Measurements from ENCODE around the gene SH3RF3. TPM values are rescaled to one million over a fixed set of nuclear protein-coding genes. Genes with fewer than 3 reads are reported as not detected.
"Not testable (repeated sequence)": the region's sequence is repeated elsewhere in the genome, so short reads cannot be mapped to it uniquely, and the experiment has no call there.

Gene SH3RF3
- total RNA-seq, 2 donors from 2014 or later: 37.4 to 61.7 TPM

- H3K27me3 ChIP-seq (replicated peaks; ENCODE audit: insufficient read depth): no peaks in the 10 kb centered on the region
- TF ChIP-seq CTCF (IDR thresholded peaks at IDR 0.05): no peak
These were observed 11.2 kb upstream of the SH3RF3 start for GRCh38 chr2:109117780-109118179.

GRCh38 chr2:109118321-109118720 is 10.7 kb upstream of the SH3RF3 start:
- no peak for DNase-seq (ENCODE audit: low spot score)

More at GRCh38 chr2:109117780-109118179, 11.2 kb upstream of the SH3RF3 start:
- Histone ChIP-seq H3K4me1 (ENCODE audit: control insufficient read depth in 1 of 2, low read depth in 2 of 2) (no peaks in the 10 kb centered on the region), H3K27ac (no peak overlapping the region), H3K36me3 (no peaks in the 10 kb centered on the region), H3K4me3 (no peak overlapping the region), H3K9me3 (no peaks in the 10 kb centered on the region)
- ATAC-seq (ENCODE audit: insufficient number of reproducible peaks, low FRiP score, low read depth): no peak
- DNase-seq (ENCODE audit: low spot score): no peak

GRCh38 chr2:109120166-109120565 is 8.8 kb upstream of the SH3RF3 start:
- no peak for DNase-seq (ENCODE audit: low spot score)
- H3K36me3 ChIP-seq: no peaks in the 10 kb centered on the region
- no peak for TF ChIP-seq CTCF (IDR thresholded peaks at IDR 0.05)
- H3K27ac ChIP-seq: no peak overlapping the region
- ATAC-seq (ENCODE audit: insufficient number of reproducible peaks, low FRiP score, low read depth): no peak
- no peaks in the 10 kb centered on the region for H3K4me1 ChIP-seq (ENCODE audit: control insufficient read depth in 1 of 2, low read depth in 2 of 2)
- no peaks in the 10 kb centered on the region for H3K9me3 ChIP-seq
- no peaks in the 10 kb centered on the region for H3K27me3 ChIP-seq (replicated peaks; ENCODE audit: insufficient read depth)
- H3K4me3 ChIP-seq: no peak overlapping the region

More at GRCh38 chr2:109118321-109118720, 10.7 kb upstream of the SH3RF3 start:
- no peak for ATAC-seq (ENCODE audit: insufficient number of reproducible peaks, low FRiP score, low read depth)
- H3K27me3 ChIP-seq (replicated peaks; ENCODE audit: insufficient read depth): no peaks in the 10 kb centered on the region
- no peak overlapping the region for H3K4me3 ChIP-seq
- no peak overlapping the region for H3K27ac ChIP-seq
- H3K4me1 ChIP-seq (ENCODE audit: control insufficient read depth in 1 of 2, low read depth in 2 of 2): no peaks in the 10 kb centered on the region
- no peak for TF ChIP-seq CTCF (IDR thresholded peaks at IDR 0.05)
- H3K36me3 ChIP-seq: no peaks in the 10 kb centered on the region
- H3K9me3 ChIP-seq: no peaks in the 10 kb centered on the region

- not testable (repeated sequence) for DNase-seq (ENCODE audit: low spot score); H3K27me3 ChIP-seq (replicated peaks; ENCODE audit: insufficient read depth); H3K9me3 ChIP-seq; H3K27ac ChIP-seq; H3K4me1 ChIP-seq (ENCODE audit: control insufficient read depth in 1 of 2, low read depth in 2 of 2); ATAC-seq (ENCODE audit: insufficient number of reproducible peaks, low FRiP score, low read depth); H3K36me3 ChIP-seq; H3K4me3 ChIP-seq
These were observed 8.3 kb upstream of the SH3RF3 start for GRCh38 chr2:109120686-109121085.

- DNase-seq (ENCODE audit: low spot score) (no peak), ATAC-seq (ENCODE audit: insufficient number of reproducible peaks, low FRiP score, low read depth) (no peak)
- Histone ChIP-seq H3K36me3 (no peaks in the 10 kb centered on the region), H3K9me3 (no peaks in the 10 kb centered on the region), H3K27ac (no peak overlapping the region), H3K27me3 (replicated peaks; ENCODE audit: insufficient read depth) (no peaks in the 10 kb centered on the region), H3K4me1 (ENCODE audit: control insufficient read depth in 1 of 2, low read depth in 2 of 2) (peaks cover 0 to 23% of the 10 kb centered on the region in 2 donors), H3K4me3 (no peak overlapping the region)
- no peak for TF ChIP-seq CTCF (IDR thresholded peaks at IDR 0.05)
These were observed 5.3 kb upstream of the SH3RF3 start for GRCh38 chr2:109123586-109124201.

Measured in thoracic aorta (tissue), 2 donors.